WI38 (cell line): Measurements from ENCODE around the gene LRTM2.
"Not testable (repeated sequence)": the region's sequence is repeated elsewhere in the genome, so short reads cannot be mapped to it uniquely, and the experiment has no call there.

Source experiments
- H3K4me3 ChIP-seq: 2 replicates; pipeline ENCODE4 v1.5.1; 2011; ENCODE audit warnings: low read depth, mild to moderate bottlenecking, control low read depth, low read length
- TF ChIP-seq, protein P1 (sequence below): IDR thresholded peaks from 2 replicates; pipeline ENCODE4 v1.5.1; 2012; ENCODE audit warnings: low read depth, mild to moderate bottlenecking, control low read depth, low read length

The LRTM2 gene

GRCh38 chr12:1815108-1815507 is 5.3 kb upstream of the LRTM2 start:
- H3K4me3 ChIP-seq, result no peak overlapping the region
- TF ChIP-seq, protein P1, sequence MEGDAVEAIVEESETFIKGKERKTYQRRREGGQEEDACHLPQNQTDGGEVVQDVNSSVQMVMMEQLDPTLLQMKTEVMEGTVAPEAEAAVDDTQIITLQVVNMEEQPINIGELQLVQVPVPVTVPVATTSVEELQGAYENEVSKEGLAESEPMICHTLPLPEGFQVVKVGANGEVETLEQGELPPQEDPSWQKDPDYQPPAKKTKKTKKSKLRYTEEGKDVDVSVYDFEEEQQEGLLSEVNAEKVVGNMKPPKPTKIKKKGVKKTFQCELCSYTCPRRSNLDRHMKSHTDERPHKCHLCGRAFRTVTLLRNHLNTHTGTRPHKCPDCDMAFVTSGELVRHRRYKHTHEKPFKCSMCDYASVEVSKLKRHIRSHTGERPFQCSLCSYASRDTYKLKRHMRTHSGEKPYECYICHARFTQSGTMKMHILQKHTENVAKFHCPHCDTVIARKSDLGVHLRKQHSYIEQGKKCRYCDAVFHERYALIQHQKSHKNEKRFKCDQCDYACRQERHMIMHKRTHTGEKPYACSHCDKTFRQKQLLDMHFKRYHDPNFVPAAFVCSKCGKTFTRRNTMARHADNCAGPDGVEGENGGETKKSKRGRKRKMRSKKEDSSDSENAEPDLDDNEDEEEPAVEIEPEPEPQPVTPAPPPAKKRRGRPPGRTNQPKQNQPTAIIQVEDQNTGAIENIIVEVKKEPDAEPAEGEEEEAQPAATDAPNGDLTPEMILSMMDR, result no peak

GRCh38 chr12:1815814-1816729 is 4.3 kb upstream of the LRTM2 start:
- TF ChIP-seq, protein P1, result no peak
- H3K4me3 ChIP-seq, result no peak overlapping the region

GRCh38 chr12:1816730-1817348 is 3.5 kb upstream of the LRTM2 start:
- TF ChIP-seq, protein P1, result no peak
- H3K4me3 ChIP-seq, result no peak overlapping the region

DNA sequence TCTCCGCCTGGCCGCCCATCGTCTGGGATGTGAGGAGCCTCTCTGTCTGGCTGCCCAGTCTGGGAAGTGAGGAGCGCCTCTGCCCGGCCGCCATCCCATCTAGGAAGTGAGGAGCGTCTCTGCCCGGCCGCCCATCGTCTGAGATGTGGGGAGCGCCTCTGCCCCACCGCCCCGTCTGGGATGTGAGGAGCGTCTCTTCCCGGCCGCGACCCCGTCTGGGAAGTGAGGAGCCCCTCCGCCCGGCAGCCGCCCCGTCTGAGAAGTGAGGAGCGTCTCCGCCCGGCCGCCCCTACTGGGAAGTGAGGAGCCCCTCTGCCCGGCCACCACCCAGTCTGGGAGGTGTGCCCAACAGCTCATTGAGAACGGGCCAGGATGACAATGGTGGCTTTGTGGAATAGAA is 2.4 kb upstream of the LRTM2 start:
- not testable (repeated sequence) for H3K4me3 ChIP-seq

DNA sequence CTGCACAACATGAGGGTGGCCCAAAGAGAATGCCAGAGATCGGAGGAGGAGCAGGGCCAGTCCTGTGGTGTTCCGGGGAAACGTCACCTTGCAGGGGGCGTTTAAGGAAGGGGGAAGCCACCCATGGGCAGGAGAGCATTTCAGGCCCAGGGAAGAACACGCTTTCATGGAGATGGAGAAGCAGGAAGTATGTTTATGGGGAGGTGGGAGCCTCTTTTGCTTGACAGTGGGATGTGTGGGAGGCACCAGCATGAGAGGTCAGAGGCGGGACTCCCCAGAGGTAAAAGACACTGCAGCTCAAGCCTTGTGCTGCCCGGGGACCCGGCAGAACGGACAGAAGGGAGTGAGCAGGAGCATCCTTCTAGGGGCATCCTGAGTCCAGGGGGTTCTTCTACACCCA is 1.3 kb upstream of the LRTM2 start:
- no peak overlapping the region for H3K4me3 ChIP-seq
- TF ChIP-seq, protein P1, result no peak

- no peak overlapping the region for H3K4me3 ChIP-seq
- TF ChIP-seq, protein P1, result no peak
These were observed 794 bp upstream of the LRTM2 start for GRCh38 chr12:1819571-1819970.

DNA sequence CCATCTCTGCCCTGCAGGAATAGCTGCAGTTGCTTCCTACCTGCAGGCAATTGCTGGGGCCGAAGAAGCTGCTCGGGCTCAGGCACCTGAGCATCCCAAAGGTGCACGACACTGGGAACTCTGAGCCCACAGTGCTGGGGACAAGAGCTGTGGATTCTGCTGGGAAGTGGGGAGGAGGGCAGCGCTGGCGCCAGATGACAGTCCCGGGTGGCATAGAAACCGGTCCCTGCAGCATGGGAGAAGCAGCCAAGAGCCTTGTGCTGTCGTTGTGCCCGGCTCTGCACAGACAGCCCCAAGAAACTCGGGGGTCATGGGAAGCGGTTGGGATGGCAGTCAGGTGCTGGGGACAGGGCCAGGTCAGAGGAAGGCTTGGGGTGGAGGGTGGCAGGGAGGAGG is 529 bp downstream of the LRTM2 start:
- no peak overlapping the region for H3K4me3 ChIP-seq
- TF ChIP-seq, protein P1, result no peak
